ENCODE measurements around the gene WDFY3.

GRCh38 chr4:84800256-84800655 lies 166.2 kb downstream of the WDFY3 start:
- TF ChIP-seq POLR2A (IDR thresholded peaks at IDR 0.05) (no peak), CTCF (IDR thresholded peaks at IDR 0.05) (no peak)

Data from uterus (tissue), 2 donors.